ENCODE measurements around the gene TMEM178B.

DNA sequence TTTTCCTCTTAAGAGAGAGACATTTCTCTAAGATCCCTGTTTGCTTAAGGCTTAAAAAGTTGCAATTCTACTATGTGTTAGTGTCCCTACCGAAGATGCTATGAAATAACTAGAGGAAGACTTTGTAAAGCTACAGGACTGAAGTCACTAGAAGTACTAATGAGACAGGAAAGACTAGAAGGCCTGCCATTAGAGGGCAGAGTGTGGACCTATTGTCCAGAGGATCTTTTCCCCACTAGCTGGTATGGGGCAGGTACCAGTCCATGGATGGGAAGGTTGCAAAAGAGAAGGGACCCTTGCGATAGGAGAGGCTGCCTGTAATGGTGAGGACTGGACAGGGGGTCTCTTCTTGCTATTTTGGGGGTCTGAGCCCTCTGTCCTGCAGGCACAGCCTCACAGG lies 178.1 kb downstream of the TMEM178B start:
- TF ChIP-seq, protein P1, sequence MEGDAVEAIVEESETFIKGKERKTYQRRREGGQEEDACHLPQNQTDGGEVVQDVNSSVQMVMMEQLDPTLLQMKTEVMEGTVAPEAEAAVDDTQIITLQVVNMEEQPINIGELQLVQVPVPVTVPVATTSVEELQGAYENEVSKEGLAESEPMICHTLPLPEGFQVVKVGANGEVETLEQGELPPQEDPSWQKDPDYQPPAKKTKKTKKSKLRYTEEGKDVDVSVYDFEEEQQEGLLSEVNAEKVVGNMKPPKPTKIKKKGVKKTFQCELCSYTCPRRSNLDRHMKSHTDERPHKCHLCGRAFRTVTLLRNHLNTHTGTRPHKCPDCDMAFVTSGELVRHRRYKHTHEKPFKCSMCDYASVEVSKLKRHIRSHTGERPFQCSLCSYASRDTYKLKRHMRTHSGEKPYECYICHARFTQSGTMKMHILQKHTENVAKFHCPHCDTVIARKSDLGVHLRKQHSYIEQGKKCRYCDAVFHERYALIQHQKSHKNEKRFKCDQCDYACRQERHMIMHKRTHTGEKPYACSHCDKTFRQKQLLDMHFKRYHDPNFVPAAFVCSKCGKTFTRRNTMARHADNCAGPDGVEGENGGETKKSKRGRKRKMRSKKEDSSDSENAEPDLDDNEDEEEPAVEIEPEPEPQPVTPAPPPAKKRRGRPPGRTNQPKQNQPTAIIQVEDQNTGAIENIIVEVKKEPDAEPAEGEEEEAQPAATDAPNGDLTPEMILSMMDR (IDR thresholded peaks at IDR 0.05), result no peak
- TF ChIP-seq POLR2A (IDR thresholded peaks at IDR 0.05) (no peak), EP300 (IDR thresholded peaks at IDR 0.05) (no peak)

All from ovary (tissue), 3 donors.